Neural cell (in vitro differentiated cells): ENCODE data around the gene ATG7.

Source experiments
- CTCF ChIP-seq: fragments of 450-650 bp; IDR thresholded peaks from 2 replicates; pipeline ENCODE4 v1.5.1; 2014; ENCODE audit warnings: antibody characterized with exemption, mild to moderate bottlenecking, moderate library complexity; ENCODE audit not compliant: poor library complexity, severe bottlenecking
- EP300 ChIP-seq: fragments of 450-650 bp; conservative IDR thresholded peaks from 2 replicates; pipeline ENCODE4 v1.6.1; 2014; ENCODE audit warnings: antibody characterized with exemption, mild to moderate bottlenecking, moderate library complexity; ENCODE audit not compliant: poor library complexity, severe bottlenecking
- EZH2 ChIP-seq: fragments of 200-600, 300-800 bp; shearing (Covaris generic), sonication (generic); IDR thresholded peaks from 2 replicates; pipeline ENCODE4 v1.6.1; 2014; ENCODE audit warnings: antibody characterized with exemption, low read length, borderline replicate concordance, mild to moderate bottlenecking; ENCODE audit not compliant: insufficient read depth, poor library complexity, severe bottlenecking
- MXI1 ChIP-seq: fragments of 450-650 bp; conservative IDR thresholded peaks from 2 replicates; pipeline ENCODE4 v1.6.1; 2014; ENCODE audit warnings: antibody characterized with exemption, mild to moderate bottlenecking; ENCODE audit not compliant: poor library complexity, severe bottlenecking
- POLR2AphosphoS5 ChIP-seq: IDR thresholded peaks from 2 replicates; pipeline ENCODE4 v1.6.1; 2012
- RAD21 ChIP-seq: fragments of 450-650 bp; conservative IDR thresholded peaks from 2 replicates; pipeline ENCODE4 v1.6.1; 2014; ENCODE audit warnings: antibody characterized with exemption, mild to moderate bottlenecking, moderate library complexity
- REST ChIP-seq: IDR thresholded peaks from 2 replicates; pipeline ENCODE4 v1.6.1; 2012; ENCODE audit warnings: borderline replicate concordance
- SMC3 ChIP-seq: fragments of 450-650 bp; conservative IDR thresholded peaks from 2 replicates; pipeline ENCODE4 v1.6.1; 2014; ENCODE audit warnings: antibody characterized with exemption, mild to moderate bottlenecking, moderate library complexity; ENCODE audit not compliant: poor library complexity

- TF ChIP-seq CTCF (no peak), REST (no peak), POLR2AphosphoS5 (no peak), EP300 (no peak), EZH2 (no peak), RAD21 (no peak), SMC3 (no peak), MXI1 (no peak)
Observed at GRCh38 chr3:11570251-11570650, 298.1 kb downstream of the ATG7 start.
